Aorta (tissue), 5 donors: ENCODE results near the gene FGF22. TPM values are rescaled to one million over a fixed set of nuclear protein-coding genes. Genes with fewer than 3 reads are reported as not detected.
"Not testable (repeated sequence)": the region's sequence is repeated elsewhere in the genome, so short reads cannot be mapped to it uniquely, and the experiment has no call there.

Experiments
- ATAC-seq: fragments of 200-7000 bp; cut with Tn5 transposase; one replicate; pipeline ENCODE4 v1.9.1; 2022; ENCODE audit warnings: moderate library complexity; ENCODE audit not compliant: low FRiP score
- DNase-seq, 2 donors: peaks; one replicate each; pipeline ENCODE4 v3.0.0-alpha.2; 2020
- H3K27ac ChIP-seq, 2 donors: one replicate each; pipeline ENCODE4 v1.5.1; 2013; ENCODE audit warnings: low read length in 2 of 2, mild to moderate bottlenecking in 2 of 2, moderate library complexity in 2 of 2, control low read depth in 1 of 2, inconsistent platforms in 1 of 2, low read depth in 1 of 2
- H3K27me3 ChIP-seq, 2 donors: one replicate each; pipeline ENCODE4 v1.6.1; 2013; ENCODE audit warnings: control low read depth in 1 of 2, low read length in 1 of 2, mild to moderate bottlenecking in 1 of 2, moderate library complexity in 1 of 2; ENCODE audit not compliant: insufficient read depth in 2 of 2, control insufficient read depth in 1 of 2
- H3K36me3 ChIP-seq, 2 donors: one replicate each; pipeline ENCODE4 v1.6.1; 2013; ENCODE audit warnings: control low read depth in 1 of 2, low read length in 1 of 2, mild to moderate bottlenecking in 1 of 2; ENCODE audit not compliant: insufficient read depth in 2 of 2, control insufficient read depth in 1 of 2
- H3K4me1 ChIP-seq, 2 donors: one replicate each; pipeline ENCODE4 v1.6.1; 2013; ENCODE audit warnings: low read length in 2 of 2, control low read depth in 1 of 2, mild to moderate bottlenecking in 1 of 2, moderate library complexity in 1 of 2; ENCODE audit not compliant: insufficient read depth in 2 of 2, control insufficient read depth in 1 of 2
- H3K4me3 ChIP-seq, 2 donors: one replicate each; pipeline ENCODE4 v1.5.1; 2013; ENCODE audit warnings: low read length in 2 of 2, control low read depth in 1 of 2, mild to moderate bottlenecking in 1 of 2
- H3K9me3 ChIP-seq: one replicate; pipeline ENCODE4 v1.6.1; 2013; ENCODE audit warnings: mild to moderate bottlenecking, low read length; ENCODE audit not compliant: control insufficient read depth
- WGBS, 2 donors: extraction: QIAGEN DNeasy Blood & Tissue Kit; methylation state at CpG; one replicate each; pipeline ENCODE4 v1.1.7; 2013; 5-methylcytosine and 5-hydroxymethylcytosine counted together
- intact Hi-C, 2 donors: fragments of 100-400 bp; cut with DNase I; formaldehyde crosslinking; loops; one replicate each; pipeline versions ENCODE4 v1.14.2 to v1.15.0; 2022
- polyA plus RNA-seq, 2 donors: library from polyadenylated mRNA; stranded (reverse); fragments of 200-250 nt; gene quantifications; one replicate each; pipeline ENCODE4 v1.2.3, GENCODE V29; 2013
- total RNA-seq, 2 donors: library from RNA; stranded (reverse); fragmentation: NEBNext Ultra II Directional; extraction: Animal tissue kit (Norgen Biotek cat#: 25700); gene quantifications; one replicate each; pipeline ENCODE4 v1.2.1, GENCODE V29; 2021
- donor health status: healthy with polysubstance abuse.
- donor health status: Bipolar disorder and iron deficiency.
- donor health status: DM: no; HTN: no; CAD: no.
- donor health status: DM: no; HTN: no; CAD: no.
- donor health status: DM: yes; HTN: yes; CAD: no.

The FGF22 gene
- total and polyA plus RNA-seq, 4 donors: 0.36 to 4.8 (median 0.54) TPM

- H3K4me3 ChIP-seq: no peak overlapping the region
- H3K27me3 ChIP-seq: no peaks in the 10 kb centered on the region
- ATAC-seq: no peak
- no peaks in the 10 kb centered on the region for H3K4me1 ChIP-seq
- H3K9me3 ChIP-seq: no peaks in the 10 kb centered on the region
- WGBS, 2 donors: 95 to 98% methylated on average over 27 of the region's 27 CpGs
- H3K27ac ChIP-seq: no peak overlapping the region
- H3K36me3 ChIP-seq: peaks cover 0 to 8% of the 10 kb centered on the region in 2 donors
- intact Hi-C loops: no loop called here
- DNase-seq: no peak
Measured at GRCh38 chr19:618674-619285, 20.9 kb upstream of the FGF22 start.

- H3K4me1 ChIP-seq: no peaks in the 10 kb centered on the region
- no peak for ATAC-seq
- peaks cover 0 to 8% of the 10 kb centered on the region in 2 donors for H3K36me3 ChIP-seq
- 95 to 97% methylated on average over 46 to 47 of the region's 47 CpGs for WGBS, 2 donors
- no peaks in the 10 kb centered on the region for H3K9me3 ChIP-seq
- H3K4me3 ChIP-seq: no peak overlapping the region
- H3K27ac ChIP-seq: no peak overlapping the region
- H3K27me3 ChIP-seq: no peaks in the 10 kb centered on the region
- intact Hi-C loops: no loop called here
- no peak for DNase-seq
Measured at GRCh38 chr19:619286-620002, 20.2 kb upstream of the FGF22 start.

GRCh38 chr19:620166-620862 lies 19.4 kb upstream of the FGF22 start:
- DNase-seq: no peak
- 94% methylated on average over 38 to 51 of the region's 51 CpGs for WGBS, 2 donors
- no peak overlapping the region for H3K27ac ChIP-seq
- H3K9me3 ChIP-seq: no peaks in the 10 kb centered on the region
- no peak overlapping the region for H3K4me3 ChIP-seq
- ATAC-seq: no peak
- H3K27me3 ChIP-seq: no peaks in the 10 kb centered on the region
- peaks cover 0 to 8% of the 10 kb centered on the region in 2 donors for H3K36me3 ChIP-seq
- intact Hi-C loops: no loop called here
- no peaks in the 10 kb centered on the region for H3K4me1 ChIP-seq

- H3K27ac ChIP-seq, DNase-seq, H3K36me3 ChIP-seq, H3K4me1 ChIP-seq, H3K9me3 ChIP-seq, H3K27me3 ChIP-seq, H3K4me3 ChIP-seq, intact Hi-C loops, ATAC-seq: not testable (repeated sequence)
- 97 to 98% methylated on average over 43 to 48 of the region's 48 CpGs for WGBS, 2 donors
Measured at GRCh38 chr19:621191-621590, 18.5 kb upstream of the FGF22 start.

- DNase-seq: no peak
- Histone ChIP-seq H3K36me3 (peaks cover 0 to 8% of the 10 kb centered on the region in 2 donors), H3K9me3 (no peaks in the 10 kb centered on the region), H3K4me1 (no peaks in the 10 kb centered on the region), H3K27me3 (no peaks in the 10 kb centered on the region), H3K4me3 (no peak overlapping the region), H3K27ac (no peak overlapping the region)
- intact Hi-C loops: no loop called here
- WGBS, 2 donors: 92% methylated on average over 24 of the region's 24 CpGs
- no peak for ATAC-seq
Measured at GRCh38 chr19:621819-622218, 17.9 kb upstream of the FGF22 start.

- Histone ChIP-seq H3K4me3 (no peak overlapping the region), H3K27me3 (no peaks in the 10 kb centered on the region), H3K27ac (no peak overlapping the region), H3K9me3 (no peaks in the 10 kb centered on the region), H3K36me3 (peaks cover 0 to 8% of the 10 kb centered on the region in 2 donors), H3K4me1 (no peaks in the 10 kb centered on the region)
- DNase-seq (no peak), ATAC-seq (no peak)
- intact Hi-C loops: no loop called here
- 96 to 97% methylated on average over 25 to 37 of the region's 37 CpGs for WGBS, 2 donors
Measured at GRCh38 chr19:622666-623065, 17.0 kb upstream of the FGF22 start.

- 93 to 96% methylated on average over 42 to 44 of the region's 44 CpGs for WGBS, 2 donors
- ATAC-seq (no peak), DNase-seq (no peak)
- Histone ChIP-seq H3K27ac (no peak overlapping the region), H3K9me3 (no peaks in the 10 kb centered on the region), H3K4me3 (no peak overlapping the region), H3K4me1 (no peaks in the 10 kb centered on the region), H3K27me3 (no peaks in the 10 kb centered on the region), H3K36me3 (peaks cover 0 to 8% of the 10 kb centered on the region in 2 donors)
- intact Hi-C loops: no loop called here
Measured at GRCh38 chr19:623175-623916, 16.3 kb upstream of the FGF22 start.

GRCh38 chr19:623974-624373 lies 15.7 kb upstream of the FGF22 start:
- WGBS, 2 donors: 78 to 79% methylated on average over 24 of the region's 24 CpGs
- intact Hi-C loops: no loop called here
- Histone ChIP-seq H3K9me3 (no peaks in the 10 kb centered on the region), H3K4me1 (no peaks in the 10 kb centered on the region), H3K27ac (no peak overlapping the region), H3K36me3 (peaks cover 0 to 8% of the 10 kb centered on the region in 2 donors), H3K4me3 (no peak overlapping the region), H3K27me3 (no peaks in the 10 kb centered on the region)
- DNase-seq (no peak), ATAC-seq (no peak)
